Measurements from ENCODE around the gene POMGNT1. TPM values are rescaled to one million over a fixed set of nuclear protein-coding genes. Genes with fewer than 3 reads are reported as not detected.

POMGNT1 gene
- total and polyA plus RNA-seq, 10 of the 15 experiments (the other 5 are each of a cell fraction or from before 2014, with no cell fraction given): 8.6 to 35.2 (median 29.5) TPM

DNA sequence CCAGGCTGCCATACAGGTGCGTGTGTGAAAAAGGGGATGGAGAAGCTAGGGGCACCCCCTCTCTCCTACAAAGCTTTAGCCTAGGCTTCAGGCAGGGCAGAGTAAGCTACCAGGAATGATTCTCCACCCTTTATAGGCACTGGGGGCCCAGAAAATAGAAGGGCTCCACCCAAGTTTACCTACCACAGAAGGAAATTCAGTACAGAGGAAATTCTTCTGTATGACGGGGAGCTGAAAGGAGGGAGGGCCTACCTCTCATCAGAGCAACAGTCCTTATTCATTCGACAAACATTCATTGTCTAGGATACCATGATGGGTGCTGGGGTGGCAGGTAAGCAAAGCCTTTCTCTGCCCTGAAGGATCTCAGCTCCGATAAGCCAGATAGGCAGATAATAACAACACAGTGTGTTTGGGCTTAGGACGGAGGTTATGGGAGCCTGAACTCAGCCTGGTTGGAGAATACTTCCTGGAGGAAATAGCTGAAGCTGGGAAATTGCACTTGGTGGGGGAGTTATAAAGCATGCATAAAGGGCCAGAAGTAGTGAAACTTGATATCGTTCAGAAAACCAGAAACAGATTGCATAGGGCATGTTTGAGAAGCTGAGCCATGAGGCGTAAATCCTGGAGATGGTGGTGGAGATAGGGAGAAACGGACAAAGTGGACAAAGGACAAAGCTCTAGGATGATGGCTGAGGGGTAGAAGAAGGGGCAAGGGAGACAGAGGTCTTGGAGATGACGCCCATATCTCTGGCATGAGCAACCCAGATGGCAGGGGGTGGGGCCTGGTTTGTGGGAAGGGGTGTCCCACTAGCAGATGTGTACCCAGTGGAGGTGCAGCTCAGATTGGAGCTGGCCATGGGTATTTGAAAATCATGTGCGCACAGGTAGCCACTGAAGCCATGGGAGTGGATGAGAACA lies 16.6 kb downstream of the POMGNT1 start (continued):
- TF ChIP-seq, protein P1, sequence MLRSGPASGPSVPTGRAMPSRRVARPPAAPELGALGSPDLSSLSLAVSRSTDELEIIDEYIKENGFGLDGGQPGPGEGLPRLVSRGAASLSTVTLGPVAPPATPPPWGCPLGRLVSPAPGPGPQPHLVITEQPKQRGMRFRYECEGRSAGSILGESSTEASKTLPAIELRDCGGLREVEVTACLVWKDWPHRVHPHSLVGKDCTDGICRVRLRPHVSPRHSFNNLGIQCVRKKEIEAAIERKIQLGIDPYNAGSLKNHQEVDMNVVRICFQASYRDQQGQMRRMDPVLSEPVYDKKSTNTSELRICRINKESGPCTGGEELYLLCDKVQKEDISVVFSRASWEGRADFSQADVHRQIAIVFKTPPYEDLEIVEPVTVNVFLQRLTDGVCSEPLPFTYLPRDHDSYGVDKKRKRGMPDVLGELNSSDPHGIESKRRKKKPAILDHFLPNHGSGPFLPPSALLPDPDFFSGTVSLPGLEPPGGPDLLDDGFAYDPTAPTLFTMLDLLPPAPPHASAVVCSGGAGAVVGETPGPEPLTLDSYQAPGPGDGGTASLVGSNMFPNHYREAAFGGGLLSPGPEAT (IDR thresholded peaks at IDR 0.05; ENCODE audit: low read depth): no peak
- TF ChIP-seq MEF2A (IDR thresholded peaks at IDR 0.05; ENCODE audit: insufficient read depth, low read depth, low read length) (no peak), TBL1XR1 (IDR thresholded peaks at IDR 0.05; ENCODE audit: low read depth, low read length) (no peak), ZZZ3 (IDR thresholded peaks at IDR 0.05; ENCODE audit: control insufficient read depth, insufficient read length, low read depth) (no peak), TCF7 (IDR thresholded peaks at IDR 0.05; ENCODE audit: borderline replicate concordance) (no peak)
- TF ChIP-seq, protein P2, sequence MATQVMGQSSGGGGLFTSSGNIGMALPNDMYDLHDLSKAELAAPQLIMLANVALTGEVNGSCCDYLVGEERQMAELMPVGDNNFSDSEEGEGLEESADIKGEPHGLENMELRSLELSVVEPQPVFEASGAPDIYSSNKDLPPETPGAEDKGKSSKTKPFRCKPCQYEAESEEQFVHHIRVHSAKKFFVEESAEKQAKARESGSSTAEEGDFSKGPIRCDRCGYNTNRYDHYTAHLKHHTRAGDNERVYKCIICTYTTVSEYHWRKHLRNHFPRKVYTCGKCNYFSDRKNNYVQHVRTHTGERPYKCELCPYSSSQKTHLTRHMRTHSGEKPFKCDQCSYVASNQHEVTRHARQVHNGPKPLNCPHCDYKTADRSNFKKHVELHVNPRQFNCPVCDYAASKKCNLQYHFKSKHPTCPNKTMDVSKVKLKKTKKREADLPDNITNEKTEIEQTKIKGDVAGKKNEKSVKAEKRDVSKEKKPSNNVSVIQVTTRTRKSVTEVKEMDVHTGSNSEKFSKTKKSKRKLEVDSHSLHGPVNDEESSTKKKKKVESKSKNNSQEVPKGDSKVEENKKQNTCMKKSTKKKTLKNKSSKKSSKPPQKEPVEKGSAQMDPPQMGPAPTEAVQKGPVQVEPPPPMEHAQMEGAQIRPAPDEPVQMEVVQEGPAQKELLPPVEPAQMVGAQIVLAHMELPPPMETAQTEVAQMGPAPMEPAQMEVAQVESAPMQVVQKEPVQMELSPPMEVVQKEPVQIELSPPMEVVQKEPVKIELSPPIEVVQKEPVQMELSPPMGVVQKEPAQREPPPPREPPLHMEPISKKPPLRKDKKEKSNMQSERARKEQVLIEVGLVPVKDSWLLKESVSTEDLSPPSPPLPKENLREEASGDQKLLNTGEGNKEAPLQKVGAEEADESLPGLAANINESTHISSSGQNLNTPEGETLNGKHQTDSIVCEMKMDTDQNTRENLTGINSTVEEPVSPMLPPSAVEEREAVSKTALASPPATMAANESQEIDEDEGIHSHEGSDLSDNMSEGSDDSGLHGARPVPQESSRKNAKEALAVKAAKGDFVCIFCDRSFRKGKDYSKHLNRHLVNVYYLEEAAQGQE (IDR thresholded peaks at IDR 0.05; ENCODE audit: low read depth, low read length): no peak
- TF ChIP-seq, protein P3, sequence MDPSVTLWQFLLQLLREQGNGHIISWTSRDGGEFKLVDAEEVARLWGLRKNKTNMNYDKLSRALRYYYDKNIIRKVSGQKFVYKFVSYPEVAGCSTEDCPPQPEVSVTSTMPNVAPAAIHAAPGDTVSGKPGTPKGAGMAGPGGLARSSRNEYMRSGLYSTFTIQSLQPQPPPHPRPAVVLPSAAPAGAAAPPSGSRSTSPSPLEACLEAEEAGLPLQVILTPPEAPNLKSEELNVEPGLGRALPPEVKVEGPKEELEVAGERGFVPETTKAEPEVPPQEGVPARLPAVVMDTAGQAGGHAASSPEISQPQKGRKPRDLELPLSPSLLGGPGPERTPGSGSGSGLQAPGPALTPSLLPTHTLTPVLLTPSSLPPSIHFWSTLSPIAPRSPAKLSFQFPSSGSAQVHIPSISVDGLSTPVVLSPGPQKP (IDR thresholded peaks at IDR 0.05; ENCODE audit: low read depth, low read length): no peak
